Measurements from ENCODE around the gene PRDX6.

GRCh38 chr1:173532237-173532636, 55.1 kb downstream of the PRDX6 start:
- no peak for TF ChIP-seq CTCF (IDR thresholded peaks at IDR 0.05)
- no peak for TF ChIP-seq EP300 (IDR thresholded peaks at IDR 0.05)
- TF ChIP-seq POLR2A (IDR thresholded peaks at IDR 0.05) = no peak

All from tibial nerve (tissue), 4 donors.